Right kidney (tissue), 1 donor: ENCODE data around the gene PABPN1L.

Experiments used
- DNase-seq: peaks from one replicate; pipeline ENCODE4 v3.0.0-alpha.2; 2016

Gene PABPN1L

DNA sequence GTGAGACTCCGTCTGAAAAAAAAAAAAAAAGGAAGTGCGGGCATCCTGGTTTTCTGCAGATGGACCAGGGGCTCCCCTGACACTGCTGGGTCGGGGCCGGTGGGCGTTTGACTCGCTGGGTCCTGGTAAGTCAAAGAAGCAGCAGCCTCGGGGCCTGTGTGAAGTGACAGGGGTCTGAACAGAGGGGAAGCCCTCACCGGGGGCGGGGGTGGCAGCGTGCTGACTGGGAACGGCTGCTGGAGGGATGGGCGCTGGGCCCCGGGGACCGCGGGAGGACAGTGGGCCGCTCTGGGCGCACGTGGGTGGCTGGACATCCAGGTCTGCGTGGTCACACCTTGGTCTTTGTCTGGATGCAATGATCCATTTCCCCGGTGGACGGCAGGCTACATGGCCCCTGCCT lies 17.9 kb downstream of the PABPN1L start:
- DNase-seq, result no peak

GRCh38 chr16:88847654-88848053 lies 18.8 kb downstream of the PABPN1L start:
- DNase-seq, result no peak

DNA sequence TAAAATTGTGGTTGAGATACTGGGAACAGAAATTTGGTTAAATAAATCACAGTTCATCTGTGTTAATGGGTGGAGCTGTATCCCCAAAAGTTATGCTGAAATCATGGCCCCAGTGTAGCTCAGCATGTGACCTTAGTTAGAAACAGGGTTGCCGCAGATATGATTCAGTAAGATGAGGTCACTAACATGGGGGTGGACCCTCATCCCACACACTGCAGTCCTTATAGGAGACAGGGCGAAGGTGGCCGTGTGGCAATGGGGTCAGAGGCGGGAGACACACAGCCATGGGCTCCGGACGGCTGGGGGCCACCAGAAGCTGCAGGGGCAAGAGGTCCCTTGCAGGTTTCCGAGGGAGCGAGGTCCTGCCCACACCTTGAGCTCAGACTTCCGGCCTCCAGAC lies 20.4 kb downstream of the PABPN1L start:
- no peak for DNase-seq

GRCh38 chr16:88844419-88845036 lies 21.9 kb downstream of the PABPN1L start:
- no peak for DNase-seq

DNA sequence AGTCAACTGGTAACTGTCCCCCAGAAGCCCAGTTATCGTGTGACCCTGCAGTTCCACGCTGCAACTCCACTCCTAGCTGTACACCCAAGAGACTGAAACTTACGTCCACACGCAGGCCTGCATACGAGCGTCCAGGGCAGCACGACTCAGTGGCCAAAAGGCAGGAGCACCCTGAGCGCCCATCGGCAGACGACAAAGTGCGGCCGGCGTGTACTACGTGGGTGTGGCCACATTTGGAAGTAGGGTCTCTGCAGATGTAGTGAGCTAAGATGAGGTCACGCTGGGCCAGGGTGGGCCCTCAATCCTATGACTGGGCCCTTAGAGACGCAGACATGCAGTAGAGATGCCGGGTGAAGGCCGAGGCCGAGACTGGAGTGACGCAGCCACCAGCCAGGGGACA lies 23.2 kb downstream of the PABPN1L start:
- no peak for DNase-seq

DNA sequence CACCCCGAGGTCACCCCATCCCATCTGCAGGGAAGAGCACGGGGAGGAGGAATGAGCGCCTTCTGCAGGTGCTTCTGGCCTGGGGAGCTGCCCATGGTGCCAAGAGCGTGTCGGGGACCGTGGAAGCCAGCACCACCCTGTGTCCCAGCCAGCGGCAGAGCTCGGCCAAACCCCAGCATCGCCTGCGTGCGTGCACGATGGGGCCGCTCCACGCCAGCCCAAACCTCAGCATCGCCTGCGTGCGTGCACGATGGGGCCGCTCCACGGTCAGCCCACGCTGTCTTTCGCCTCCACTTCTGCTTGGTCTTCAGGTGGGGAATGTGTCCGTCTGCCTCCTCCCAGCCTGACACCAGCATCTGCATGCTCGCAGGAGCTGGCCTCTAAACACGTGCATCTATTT lies 23.7 kb downstream of the PABPN1L start:
- DNase-seq, result no peak

DNA sequence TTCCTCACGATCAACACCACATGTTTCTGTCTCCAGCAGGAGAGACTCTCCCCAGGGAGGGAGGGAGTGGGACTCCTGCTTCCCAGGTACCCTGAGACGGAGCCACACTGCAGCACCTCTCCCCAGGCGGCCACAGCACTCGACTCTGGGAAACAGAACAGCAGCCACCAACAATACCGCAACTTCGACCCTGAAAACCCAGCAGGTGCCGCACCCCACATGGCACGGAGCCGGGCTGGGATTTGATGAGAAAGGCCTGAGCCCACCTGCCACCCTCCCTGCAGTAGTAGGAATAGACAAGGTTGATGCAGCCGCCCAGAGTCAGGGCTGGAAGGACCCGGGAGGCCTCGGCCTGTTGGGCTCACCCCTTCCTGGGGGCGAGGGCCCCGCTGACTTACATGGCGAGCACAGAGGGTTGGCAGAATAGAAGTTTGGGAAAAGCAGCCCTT lies 24.1 kb downstream of the PABPN1L start:
- DNase-seq, result no peak

- no peak for DNase-seq
These were observed 24.7 kb downstream of the PABPN1L start for GRCh38 chr16:88841521-88842307.

GRCh38 chr16:88840600-88841215 lies 25.8 kb downstream of the PABPN1L start:
- no peak for DNase-seq

GRCh38 chr16:88839745-88840599 lies 26.5 kb downstream of the PABPN1L start:
- no peak for DNase-seq

- DNase-seq, result no peak
These were observed 27.4 kb downstream of the PABPN1L start for GRCh38 chr16:88839026-88839529.

- no peak for DNase-seq
These were observed 27.9 kb downstream of the PABPN1L start for GRCh38 chr16:88838566-88838965.

DNA sequence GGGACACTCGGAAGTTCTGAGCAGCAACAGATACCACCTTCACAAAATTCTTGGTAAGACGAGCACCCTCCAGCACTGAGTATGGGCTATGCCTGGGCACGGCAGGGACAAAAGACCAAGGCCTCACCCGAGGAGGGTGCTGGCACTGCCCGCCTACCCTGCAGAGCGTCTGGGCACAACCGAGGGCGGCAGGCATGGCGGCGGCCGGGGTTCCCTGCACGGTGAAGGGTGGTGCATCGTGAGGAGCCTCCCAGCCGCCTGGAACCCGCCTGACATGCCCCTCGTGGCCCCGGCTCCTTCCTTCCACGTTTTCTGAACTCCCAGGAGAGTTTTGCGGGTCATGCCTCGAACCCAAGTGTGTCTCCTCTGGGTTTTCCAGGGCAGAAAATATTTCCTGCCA lies 28.7 kb downstream of the PABPN1L start:
- no peak for DNase-seq

GRCh38 chr16:88836791-88837190 lies 29.7 kb downstream of the PABPN1L start:
- no peak for DNase-seq

GRCh38 chr16:88835818-88836217 lies 30.6 kb downstream of the PABPN1L start:
- DNase-seq, result no peak

DNA sequence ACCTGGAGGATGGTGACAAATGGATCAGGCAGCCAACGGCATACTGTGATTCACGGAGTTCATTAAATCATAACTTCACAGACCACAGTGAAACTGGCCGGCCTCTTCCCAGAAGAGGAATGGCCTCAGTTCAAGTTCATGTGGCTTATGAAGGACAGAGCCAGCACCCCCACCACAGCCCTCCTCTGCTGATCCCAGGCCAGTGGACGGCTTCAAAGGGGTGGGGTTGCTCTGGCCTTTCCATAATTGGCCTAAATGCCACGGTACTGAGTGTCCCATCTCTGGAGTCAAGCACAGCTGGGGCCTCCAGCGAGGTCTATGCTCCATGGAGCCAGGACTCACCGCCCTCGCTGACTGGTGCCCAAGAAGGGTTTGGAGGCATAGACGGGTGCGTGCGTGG lies 31.1 kb downstream of the PABPN1L start:
- DNase-seq, result no peak

- DNase-seq, result no peak
These were observed 31.8 kb downstream of the PABPN1L start for GRCh38 chr16:88834670-88835069.

DNA sequence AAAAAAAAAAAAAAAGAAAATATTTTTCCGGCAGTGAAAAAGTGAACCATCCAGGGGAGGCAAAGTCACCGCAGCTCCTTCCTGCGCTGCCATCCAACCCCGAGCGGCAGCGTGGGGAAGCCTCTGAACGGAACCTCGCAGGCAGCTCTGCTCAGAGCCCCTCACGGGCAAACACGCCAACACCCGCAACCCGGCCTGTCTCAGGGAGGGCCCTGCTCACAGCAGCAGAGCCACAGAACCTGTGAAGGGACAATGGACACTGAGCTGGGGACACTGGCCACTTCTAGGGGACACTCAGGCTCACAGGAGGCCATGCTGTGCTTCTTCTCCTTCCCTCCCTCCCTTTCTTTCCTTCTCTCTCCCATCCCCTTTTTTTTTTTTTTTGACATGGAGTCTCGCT lies 33.4 kb downstream of the PABPN1L start:
- no peak for DNase-seq

DNA sequence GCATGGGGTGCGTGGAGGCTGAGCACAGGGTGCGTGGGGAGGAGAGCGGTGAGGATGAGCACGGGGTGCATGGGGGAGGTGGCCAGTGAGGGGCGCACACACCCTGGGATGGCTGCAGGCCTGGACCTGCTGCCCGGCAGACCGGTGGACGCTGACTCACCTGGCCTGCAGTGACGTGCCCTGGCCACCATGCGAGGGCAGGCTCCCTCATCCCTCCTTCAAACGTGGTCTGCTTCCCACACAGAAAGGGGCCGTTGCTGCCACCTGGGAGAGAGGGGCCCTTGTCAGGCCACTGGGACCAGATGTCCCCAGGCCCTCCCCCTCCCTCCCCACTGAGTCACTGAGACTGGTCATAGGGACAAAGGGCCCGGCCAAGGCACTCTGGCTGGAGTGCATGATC lies 34.6 kb downstream of the PABPN1L start:
- no peak for DNase-seq

- no peak for DNase-seq
These were observed 35.7 kb downstream of the PABPN1L start for GRCh38 chr16:88830783-88831182.

DNA sequence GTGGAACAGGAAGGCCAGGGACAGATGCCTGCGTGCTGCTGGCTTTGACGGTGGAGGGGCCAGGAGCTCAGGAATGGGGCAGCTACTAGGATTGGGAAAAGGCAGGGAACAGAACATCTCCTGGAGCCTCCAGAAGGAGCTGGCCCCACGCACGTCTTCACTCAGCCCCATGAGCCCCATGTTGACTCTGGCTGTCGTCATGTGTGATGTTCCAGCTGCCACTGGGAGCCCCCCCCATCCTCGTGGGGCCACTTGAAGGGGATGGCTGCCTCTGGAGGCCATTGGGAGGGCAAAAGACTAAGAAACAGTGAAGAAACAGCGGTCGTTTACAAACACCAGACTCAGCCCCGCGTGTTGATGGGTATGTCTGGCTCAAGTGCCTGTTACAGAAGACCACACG lies 36.2 kb downstream of the PABPN1L start:
- peak; percentile 42 for DNase-seq

- no peak for DNase-seq
These were observed 37.7 kb downstream of the PABPN1L start for GRCh38 chr16:88828711-88829110.

DNA sequence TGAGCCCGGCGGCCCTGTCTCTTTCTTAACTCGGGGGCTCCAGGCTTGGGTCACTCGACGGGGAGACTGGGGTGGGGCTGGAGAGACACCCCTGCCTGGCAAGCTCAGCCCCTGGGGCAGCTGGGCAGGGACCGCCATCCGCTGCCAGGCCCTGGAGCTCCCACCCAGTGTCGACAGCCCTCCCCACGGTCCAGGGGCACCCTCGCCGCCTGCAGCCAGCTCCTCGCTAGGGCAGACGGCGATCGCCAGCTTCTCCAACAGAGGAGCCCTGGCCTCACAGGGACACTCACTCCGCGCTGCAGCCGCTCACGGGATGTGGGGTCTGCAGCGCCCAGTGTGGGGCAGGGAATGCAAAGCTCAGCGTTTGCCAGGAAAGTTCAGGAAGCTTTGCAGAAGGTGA lies 38.7 kb downstream of the PABPN1L start:
- no peak for DNase-seq
